ENCODE results near the gene HTR2C.
"Not testable (repeated sequence)": the region's sequence is repeated elsewhere in the genome, so short reads cannot be mapped to it uniquely, and the experiment has no call there.

The HTR2C gene

DNA sequence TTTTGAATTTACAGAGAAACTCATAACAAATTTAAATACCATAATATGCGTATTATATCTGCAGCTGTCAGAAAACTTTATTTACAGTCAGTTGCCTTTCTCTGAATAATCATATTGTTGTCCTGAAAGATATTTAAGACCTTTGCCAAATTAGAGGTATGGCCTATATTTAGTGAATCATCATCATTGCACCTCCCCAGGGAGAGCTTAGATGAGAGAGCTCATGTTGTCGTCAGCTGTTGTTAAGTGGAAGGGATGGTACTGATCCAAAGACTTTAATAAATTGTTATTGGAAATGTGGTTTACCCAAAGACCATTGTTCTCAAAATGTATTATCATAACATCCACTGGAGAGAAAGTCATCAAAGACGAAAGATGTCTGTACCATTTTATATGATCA is 128.6 kb downstream of the HTR2C start:
- DNase-seq (ENCODE audit: low spot score): no peak

DNA sequence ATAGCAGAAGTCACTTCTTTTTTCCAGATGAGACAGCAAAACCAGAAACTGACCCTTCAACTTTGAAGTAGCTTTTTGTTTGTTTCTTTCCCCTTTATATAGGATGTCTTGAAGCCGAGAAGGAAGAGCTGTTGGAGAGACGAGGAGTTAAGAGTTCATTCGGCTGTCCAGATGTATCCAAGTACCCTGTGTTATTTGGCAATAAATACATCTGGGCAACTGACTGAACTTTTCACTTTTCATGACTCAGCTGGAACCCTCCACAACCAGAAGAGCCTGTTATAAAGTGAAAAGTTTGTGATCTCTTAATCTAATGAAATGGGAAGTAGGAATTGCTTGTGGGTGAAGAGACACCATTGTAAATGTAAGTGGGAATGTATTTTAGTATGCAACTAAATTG is 131.2 kb downstream of the HTR2C start:
- DNase-seq (ENCODE audit: low spot score): no peak

DNA sequence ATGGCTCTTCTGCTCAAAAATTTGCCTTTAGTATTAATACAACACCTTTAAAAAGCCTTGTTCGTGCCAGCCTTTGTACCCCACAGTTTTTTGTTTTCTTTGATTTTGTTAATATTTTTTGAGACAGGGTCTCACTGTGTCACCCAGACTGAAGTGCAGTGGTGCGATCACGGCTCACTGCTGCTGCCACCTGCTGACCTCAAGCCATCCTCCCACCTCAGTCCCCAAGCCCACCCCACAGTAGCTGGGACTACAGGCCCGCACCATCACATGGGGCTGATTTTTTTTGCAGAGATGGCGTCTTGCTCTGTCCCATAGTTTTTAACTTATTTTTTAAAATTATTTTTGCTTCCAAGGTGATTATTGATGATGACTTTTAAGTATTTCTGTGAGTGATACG is 134.0 kb downstream of the HTR2C start:
- no peak for DNase-seq (ENCODE audit: low spot score)

DNA sequence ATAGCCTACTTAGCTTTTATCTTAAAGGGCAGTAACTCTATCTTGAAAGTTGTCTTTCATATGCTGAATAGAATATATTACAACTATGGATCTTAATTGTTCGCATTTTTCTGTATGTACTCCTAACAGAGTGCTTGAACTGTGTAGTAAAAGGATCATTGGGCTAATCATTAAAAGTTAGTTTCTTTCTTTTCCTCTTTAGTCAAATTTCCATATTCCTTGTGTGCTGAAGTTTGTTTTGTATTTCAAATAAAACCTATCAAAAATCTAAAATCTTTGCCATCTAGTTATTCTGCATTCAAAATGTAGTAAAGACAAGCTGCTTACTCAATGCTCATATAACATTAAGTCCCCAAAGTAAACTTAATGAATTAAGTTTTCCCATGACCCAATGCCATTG is 182.7 kb downstream of the HTR2C start:
- no peak for DNase-seq (ENCODE audit: low spot score)

DNA sequence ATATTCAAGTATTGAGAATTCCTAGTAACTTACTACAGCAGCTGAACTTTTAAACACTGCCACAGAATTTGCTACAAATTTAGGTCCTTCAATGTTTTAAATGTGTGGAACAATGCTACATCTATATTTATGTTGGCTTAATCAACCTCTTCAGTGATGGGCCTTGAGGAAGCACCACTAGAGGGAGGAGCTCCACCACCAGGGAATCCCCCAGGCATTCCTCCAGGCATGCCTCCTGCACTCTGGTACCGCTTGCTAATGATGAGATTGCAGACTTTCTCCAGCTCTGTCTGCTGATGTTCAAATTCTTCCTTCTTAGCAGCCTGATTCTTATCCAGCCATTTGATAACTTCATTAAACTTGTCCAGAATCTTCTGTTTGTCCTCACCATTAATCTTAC is 190.8 kb downstream of the HTR2C start:
- DNase-seq (ENCODE audit: low spot score): no peak

DNA sequence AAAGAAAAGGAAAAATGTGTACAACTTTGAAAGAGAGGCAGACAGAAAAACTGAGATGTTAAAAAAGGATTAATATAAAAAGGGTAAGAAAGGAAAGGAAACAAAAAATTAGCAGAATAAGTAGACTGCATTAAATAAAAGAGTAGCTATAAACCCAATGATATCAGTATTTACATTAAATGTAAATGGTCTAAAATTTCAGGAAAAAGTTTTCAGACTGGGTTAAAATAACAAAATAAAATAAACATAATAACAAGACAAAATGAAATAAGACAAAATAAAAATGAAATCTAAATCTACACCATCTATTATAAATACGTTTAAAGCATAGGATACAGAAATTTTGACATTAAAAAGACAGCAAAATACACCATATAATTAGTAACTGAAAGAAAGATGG is 199.0 kb downstream of the HTR2C start:
- no peak for DNase-seq (ENCODE audit: low spot score)

DNA sequence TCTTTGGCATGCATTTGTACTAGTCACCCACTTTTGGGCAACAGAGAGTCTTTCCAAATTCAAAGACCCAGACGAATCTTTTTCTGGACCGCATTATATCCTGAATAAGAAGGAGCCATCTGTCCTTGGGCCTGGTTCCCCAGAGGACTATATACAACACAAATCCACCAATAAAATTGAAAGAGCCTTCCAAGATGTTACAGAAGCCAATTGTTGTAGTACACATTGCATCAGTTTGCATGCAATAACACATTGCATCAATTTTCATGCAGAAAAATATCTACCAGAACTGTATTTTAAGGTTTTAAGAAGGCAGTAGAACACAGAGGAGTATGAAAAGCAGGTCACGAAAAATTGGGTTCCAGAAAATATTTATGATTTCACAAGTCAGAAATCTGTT is 203.2 kb downstream of the HTR2C start:
- no peak for DNase-seq (ENCODE audit: low spot score)

DNA sequence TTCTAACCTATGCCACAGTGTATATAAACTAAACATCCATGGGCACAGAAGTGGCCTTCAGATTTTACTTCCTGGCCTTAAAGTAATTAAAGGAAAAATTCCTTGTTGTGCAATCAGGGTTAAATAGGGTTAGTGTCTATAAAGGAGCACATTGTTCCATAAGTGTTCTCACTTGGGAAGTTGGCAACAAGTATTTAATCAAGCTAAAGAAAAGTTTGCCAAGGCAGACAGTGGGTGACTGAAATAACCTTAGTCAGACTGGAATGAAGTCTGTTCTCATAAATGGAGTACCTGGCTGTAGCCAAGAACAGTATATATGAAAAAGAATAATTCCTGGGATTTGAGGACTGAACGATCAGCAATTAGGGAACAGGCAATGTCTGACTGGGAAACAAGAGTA is 213.6 kb downstream of the HTR2C start:
- DNase-seq (ENCODE audit: low spot score): no peak

DNA sequence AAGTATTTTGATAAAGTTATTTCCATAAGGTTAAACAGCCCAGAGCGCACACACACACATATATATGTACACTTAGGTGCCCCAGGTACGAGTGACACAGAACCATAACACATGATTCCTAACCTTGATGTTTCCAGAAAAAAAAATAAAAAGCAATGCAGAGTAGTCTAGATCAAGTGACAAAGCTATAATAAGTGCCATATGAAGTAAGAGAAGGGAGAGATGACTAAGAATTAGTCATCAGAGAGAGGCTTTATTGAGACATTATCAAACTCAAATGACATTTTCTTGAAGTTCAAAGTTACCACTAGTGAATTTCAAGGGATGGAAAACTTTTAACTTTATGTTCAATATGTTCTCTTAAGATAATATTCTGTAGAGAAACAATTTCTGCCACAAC is 215.0 kb downstream of the HTR2C start:
- no peak for DNase-seq (ENCODE audit: low spot score)

DNA sequence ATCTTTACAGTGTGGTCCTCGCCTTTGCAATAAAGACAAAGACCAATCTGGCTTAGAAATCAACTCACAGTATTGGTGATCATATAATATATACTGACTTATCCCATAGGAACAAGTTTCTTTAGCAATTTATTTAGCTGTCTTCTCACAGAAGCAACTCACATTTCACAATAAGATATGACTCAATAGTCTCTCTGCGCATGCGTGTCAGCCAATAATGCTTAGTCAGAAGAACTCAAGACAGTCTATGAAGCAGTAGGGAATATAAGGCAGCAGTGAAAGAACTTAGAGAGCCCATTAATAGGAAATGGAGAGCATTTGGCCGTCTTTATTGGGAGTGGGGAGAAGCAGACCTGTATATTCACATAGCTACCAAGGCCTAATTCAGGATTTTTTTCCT is 216.8 kb downstream of the HTR2C start:
- no peak for DNase-seq (ENCODE audit: low spot score)

DNA sequence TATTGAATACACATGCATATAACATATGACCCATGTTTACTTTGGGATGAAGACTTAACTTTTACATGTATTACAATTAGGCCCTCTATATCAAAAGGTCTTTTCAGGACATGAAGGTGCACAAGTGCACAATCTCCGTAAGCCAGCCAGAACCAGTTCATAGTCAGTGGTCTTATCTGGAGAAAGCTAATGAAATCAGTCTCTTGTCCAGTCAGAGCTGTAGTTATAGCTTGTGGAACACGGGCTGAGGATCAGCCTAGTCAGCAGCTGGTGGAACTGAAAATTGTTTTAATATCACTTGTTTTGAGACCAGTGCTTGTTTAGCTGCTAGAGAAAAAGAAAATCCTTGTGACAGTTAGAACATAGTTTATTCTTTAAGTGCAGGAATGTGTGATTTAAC is 235.6 kb downstream of the HTR2C start:
- no peak for DNase-seq (ENCODE audit: low spot score)

DNA sequence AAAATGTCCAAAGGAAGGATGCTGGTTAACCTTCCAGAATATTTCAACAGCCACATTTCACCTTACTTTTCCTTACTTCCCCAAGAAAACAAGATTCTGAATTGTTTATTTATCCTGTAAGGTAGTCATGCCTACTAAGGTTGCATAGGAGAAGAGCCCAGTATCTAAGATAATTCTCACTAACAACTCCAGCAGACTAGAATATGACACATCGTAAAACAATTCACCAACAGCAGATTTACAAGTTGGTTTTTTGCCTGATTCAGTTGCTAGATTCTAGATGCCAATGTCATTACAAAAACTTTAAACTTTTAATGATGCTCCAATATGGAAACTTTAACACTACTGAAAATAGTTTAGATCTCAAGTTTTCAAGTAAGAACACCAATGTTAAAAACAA is 257.2 kb downstream of the HTR2C start:
- DNase-seq (ENCODE audit: low spot score): no peak

DNA sequence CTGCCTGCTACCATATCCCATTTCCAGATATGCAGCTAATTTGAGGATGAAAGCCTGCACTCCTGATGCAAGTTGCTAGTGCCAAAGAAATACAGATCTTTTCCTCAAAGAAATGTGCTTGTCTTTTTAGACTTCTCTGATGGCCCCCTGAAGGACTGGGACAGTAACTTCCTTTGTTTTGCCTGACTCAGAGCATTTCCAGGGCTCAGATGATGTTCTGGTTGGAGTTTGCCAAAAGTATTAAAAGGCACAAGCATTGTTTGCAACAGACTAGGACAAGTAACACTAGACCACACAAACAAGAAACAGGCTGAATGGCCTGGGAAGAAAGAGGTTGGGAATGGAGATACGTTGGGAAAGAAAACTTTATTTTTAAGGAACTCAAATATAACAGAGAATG is 258.3 kb downstream of the HTR2C start:
- DNase-seq (ENCODE audit: low spot score): peak; percentile 2

DNA sequence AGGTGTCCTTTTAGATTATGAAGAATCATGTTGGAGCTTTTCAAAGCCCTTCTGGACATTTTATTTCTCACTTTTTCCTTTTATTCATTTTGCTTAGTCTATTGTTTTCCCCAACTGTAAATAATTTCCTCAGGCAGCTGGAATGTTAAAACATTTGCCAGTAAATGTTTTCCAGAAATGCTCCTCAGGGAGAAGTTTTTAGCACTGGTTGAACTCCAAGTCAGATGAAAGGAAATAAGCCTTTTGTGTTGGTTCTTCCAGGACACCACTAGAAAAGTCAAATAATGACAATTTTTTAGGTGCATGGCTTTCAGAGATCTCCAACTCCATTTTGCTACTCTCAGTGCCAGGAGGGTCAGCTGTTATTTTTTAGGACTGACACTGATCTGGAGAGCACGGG is 305.6 kb downstream of the HTR2C start:
- DNase-seq (ENCODE audit: low spot score): no peak

DNA sequence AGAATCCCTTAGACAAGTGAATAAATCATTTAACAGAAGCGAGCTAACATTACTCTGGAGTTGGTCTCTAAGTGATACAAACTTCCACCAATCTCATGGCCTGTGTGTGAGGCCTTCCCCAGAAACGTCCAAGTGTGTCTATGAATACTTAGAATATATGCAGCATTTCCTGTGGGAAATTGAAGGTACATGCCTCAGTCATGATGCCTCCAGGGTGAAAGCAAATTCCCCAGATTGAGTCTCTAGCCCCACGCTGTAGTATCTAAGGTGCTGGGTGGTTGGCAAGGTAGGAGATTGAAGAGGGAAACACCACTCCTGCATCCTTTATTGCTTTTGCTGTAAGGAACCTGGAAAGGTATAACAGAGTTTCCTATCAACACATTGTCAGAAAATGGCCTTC is 319.7 kb downstream of the HTR2C start:
- DNase-seq (ENCODE audit: low spot score): no peak

DNA sequence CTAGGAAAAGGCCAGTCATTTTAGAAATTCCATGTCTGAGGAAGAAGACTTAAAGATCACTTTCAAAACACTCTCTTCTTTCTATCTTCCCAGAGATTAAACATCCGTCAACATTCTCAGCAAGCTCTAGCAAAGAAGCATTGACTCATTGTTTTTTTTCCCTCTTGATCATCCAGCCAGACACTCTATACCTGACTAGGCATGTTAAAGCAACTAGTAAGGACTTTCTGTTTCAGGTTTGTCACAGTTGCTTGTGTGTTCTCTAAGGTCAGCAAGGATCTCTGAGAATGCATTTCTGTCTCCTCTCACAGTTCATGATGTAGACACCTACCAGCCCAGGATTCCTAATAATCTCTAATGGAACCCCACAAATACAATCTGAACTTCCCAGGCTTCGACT is 321.4 kb downstream of the HTR2C start:
- DNase-seq (ENCODE audit: low spot score): no peak

DNA sequence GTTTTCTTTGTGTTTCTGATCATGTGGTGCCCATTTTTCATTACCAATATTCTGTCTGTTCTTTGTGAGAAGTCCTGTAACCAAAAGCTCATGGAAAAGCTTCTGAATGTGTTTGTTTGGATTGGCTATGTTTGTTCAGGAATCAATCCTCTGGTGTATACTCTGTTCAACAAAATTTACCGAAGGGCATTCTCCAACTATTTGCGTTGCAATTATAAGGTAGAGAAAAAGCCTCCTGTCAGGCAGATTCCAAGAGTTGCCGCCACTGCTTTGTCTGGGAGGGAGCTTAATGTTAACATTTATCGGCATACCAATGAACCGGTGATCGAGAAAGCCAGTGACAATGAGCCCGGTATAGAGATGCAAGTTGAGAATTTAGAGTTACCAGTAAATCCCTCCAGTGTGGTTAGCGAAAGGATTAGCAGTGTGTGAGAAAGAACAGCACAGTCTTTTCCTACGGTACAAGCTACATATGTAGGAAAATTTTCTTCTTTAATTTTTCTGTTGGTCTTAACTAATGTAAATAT is 323.2 kb downstream of the HTR2C start:
- DNase-seq (ENCODE audit: low spot score): no peak

DNA sequence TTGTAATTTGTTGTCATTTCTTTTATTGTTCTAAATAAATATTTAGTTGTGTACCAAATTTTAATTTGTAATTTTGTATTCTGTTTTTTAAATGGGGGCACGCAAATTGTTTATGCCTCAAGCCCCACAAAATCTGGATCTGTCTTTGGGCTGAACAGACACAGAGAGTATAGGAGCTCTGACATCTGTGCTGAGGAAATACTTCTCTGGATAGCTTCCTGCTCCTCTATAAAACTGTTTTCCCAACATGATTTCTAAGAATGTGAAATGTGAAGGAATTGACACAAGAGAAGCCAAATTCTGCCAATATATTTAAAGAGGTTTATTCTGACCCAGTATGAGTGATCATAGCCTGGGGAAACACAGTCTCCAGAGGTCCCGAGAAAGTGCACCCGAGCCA is 340.5 kb downstream of the HTR2C start:
- no peak for DNase-seq (ENCODE audit: low spot score)

DNA sequence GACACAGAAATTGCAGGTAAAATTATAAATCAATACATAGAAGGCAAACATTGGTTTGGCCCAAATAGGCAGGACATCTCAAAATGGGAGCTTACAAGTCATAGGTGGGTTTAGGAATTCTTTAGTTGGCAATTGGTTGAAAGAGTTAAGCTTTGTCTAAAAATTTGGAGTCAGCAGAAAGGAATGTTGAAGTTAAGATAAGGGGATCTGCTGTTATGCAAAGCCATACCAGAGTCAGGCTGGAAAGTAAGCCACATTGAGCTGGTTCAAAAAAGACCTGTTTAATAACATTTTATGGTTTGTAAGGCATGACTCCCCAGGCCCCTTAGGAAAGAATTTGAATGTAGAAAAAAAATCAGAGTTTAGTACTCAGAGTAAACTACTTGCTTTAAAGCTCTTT is 341.0 kb downstream of the HTR2C start:
- no peak for DNase-seq (ENCODE audit: low spot score)

DNA sequence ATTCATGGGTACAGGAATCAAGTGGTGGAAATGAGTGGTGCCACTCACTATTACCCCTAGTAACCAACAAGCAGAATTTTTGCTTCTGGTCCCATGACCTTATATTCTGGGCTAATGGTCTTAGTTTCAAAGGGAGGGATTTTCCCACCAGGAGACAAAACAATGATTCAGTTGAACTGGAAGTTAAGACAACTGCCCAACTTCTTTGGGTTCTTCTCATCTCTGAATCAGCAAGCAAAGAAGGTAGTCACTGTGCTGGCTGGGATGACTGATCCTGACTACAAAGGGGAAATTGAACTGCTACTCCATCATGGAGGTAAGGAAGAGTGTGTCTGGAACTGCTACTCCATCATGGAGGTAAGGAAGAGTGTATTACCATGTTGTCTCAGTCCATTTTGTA is 346.3 kb downstream of the HTR2C start:
- no peak for DNase-seq (ENCODE audit: low spot score)

DNA sequence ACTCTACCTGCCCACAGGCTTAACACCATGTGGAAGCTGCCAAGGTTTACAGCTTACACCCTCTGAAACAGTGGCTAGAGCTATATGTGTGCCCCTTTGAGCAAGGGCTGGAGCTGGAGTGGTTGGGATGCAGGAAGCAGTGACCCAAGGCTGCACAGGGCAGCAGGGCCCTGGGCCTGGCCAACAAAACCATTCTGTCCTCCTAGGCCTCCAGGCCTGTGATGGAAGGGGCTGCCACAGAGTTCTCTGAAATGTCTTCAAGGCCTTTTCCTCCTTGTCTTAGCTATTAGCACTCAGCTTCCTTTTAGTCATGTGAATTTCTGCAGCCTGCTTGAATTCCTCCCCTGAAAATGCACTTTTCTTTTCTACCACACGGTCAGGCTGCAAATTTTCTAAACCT is 348.7 kb downstream of the HTR2C start:
- DNase-seq (ENCODE audit: low spot score): no peak

DNA sequence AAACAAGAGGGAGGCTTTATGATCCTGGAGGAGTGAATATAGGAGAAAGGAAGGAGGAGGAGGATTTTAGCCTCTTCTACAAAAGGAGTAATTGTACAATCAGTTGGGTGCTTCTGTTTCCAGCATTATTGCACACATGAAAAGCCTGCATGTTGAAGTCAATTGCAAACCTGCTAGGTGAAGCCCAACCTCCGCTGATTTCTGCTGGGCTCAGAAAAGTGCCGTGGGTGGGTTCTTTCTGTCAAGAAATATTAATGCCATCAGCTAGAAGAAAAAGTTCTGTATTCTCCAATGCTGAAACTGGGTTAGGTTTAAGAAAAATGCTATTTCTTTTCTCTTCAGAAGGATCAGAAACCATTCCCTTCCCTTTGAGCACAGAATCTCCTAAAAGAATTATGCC is 349.4 kb downstream of the HTR2C start:
- not testable (repeated sequence) for DNase-seq (ENCODE audit: low spot score)

DNA sequence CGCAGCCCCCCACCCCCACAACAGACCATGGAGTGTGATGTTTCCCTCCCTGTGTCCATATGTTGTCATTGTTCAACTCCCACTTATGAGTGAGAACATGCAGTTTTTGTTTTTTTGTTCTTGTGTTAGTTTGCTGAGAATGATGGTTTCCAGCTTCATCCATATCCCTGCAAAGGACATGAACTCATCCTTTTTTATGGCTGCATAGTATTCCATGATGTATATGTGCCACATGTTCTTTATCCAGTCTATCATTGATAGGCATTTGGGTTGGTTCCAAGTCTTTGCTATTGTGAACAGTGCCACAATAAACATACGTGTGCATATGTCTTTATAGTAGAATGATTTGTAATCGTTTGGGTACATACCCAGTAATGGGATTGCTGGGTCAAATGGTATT is 353.2 kb downstream of the HTR2C start:
- DNase-seq (ENCODE audit: low spot score): not testable (repeated sequence)

DNA sequence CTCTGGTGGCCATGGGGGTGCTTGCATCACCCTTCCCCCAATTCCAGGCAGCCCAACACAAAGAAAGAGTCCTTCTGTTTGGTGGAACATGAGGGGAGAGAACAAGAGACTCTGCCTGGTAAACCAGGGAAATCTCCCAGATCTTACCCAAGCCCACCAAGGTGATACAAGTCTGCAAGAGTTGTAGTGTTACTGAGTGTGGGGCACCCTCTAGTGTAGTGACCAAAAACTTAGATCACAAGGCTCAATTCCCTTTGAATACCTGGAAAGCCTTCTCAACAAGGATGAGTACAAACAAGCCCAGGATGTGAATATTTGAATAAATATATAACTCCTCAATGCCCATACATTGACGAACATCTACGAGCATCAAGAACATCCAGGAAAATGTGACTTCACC is 368.8 kb downstream of the HTR2C start:
- DNase-seq (ENCODE audit: low spot score): no peak
